ENCODE data around the gene SMKR1.
A peak's percentile ranks its signal among the peaks of the same experiment; 100 is the strongest.
"Not testable (repeated sequence)": the region's sequence is repeated elsewhere in the genome, so short reads cannot be mapped to it uniquely, and the experiment has no call there.

SMKR1 gene

DNA sequence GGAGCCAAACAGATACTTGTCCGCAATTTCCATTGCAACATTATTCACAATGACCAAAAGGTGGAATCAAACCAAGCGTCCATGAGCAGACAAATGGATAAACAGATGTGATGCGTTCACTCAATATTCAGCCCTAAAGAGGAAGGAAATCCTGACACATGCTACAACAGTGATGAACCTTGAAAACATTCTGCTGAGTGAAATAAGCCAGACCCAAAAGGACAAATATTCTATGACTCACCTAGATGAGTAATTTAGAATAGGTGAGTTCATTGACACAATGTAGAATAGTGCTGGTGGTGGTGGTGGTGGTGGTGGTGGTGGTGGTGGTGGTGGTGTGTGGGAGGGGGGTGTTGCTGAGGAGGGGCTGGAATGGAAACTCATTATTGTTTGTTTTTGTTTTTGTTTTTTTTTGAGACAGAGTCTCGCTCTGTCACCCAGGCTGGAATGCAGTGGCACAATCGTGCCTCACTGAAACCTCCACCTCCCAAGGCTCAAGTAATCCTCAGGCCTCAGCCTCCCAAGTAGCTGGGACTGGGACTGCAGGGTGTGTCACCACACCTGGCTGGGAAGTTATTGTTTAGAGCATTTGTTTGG, 28.6 kb downstream of the SMKR1 start:
- no peak for DNase-seq

DNA sequence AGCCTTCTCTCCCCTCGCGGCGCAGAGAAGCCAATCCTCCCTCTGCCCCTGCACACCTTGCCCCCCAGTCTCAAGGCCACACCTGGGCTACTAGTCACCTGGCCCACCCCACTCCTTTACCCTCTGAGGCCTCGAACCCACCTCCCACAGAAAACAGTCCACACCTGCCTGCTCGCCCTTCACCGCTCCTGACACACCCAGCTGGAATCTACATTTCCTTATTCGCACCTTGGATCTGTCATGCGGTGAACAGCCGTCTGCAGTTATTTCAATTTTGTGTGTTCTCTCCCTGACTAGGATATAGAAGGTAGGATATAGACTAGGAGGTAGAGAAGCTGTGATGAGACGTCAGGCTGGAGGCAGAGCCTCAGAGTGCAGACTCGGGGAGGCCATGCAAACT, 29.4 kb downstream of the SMKR1 start:
- no peak for DNase-seq

DNA sequence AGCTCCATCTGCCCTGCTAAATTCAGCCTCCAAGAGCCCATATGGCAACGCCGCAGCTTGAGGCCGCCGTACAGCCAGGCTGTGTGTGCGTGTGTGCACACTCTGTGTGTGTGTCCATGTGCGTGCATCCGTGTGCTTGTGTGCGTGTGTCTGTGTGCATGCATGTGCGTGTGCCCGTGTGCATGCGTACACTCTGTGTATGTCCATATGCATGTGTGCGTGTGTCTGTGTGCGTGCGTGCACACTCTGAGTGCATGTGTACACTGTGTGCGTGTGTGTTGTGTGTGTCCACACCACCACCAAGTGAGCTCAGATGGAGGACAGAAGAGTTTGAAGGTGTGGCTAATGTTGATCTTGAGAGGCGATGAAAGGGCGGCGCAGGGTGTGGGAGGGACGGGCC, 30.0 kb downstream of the SMKR1 start:
- no peak for DNase-seq

DNA sequence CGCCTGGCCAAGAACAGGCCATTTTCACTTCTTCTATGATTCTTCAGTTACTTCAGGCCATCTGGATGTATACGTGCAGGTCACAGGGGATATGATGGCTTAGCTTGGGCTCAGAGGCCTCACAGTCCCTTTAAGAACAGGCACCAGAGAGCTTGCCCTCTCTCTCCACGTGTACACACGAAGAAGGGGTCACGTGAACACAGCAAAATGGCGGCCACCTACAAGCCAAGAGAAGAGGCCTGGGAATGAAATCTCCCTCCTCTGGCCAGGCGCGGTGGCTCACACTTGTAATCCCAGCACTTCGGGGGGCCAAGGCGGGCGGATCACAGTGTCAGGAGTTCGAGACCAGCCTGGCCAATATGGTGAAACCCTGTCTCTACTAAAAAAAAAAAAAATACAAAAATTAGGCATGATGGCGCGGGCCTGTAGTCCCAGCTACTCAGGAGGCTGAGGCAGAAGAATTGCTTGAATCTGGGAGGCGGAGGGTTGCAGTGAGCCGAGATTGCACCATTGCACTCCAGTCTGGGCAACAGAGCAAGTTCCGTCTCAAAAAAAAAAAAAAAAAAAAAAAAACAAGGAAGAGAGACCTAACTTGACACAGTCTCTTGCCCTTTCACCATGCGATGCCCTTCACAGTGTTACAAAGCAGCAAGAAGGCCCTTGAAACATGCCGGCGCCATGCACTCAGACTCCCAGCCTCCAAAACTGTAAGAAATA, 32.4 kb downstream of the SMKR1 start:
- DNase-seq: not testable (repeated sequence)

DNA sequence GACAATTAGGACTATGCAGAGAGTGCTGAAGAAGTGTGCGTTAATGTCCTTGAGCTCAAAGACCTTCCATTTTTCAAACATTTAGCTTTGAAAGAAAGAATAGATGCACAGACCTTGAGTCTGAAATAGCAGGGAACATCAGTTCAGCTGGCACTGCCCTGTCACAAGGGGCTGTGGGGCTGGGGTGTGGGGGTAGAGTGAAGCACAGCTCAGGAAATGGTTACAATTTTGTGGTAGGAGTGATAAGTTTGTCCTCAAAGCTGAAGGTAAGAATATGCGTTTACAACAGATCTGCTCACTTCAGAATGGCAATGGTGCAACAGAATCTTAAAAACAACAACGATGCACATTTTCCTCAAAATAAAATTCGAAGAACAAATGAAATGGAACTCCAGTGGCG, 33.6 kb downstream of the SMKR1 start:
- DNase-seq: no peak

DNA sequence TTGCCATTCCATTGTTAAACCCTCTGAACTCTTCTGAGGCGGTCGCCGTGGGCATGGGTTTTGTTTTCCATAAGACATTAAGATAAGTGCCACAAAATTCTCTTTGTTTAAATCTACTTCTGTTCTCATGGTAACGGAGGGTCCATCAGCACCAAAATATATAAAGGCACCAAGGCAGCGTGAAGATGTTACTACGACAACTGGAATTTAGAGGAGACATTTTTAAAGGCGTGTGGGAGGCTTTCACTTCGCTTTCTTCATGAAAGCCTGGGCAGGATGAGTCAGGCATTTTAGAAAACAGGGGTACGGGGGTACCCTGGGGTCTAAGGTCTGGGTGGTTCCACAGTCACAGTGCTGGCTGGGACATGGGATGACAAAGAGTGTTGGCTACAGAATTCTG, 34.0 kb downstream of the SMKR1 start:
- DNase-seq: no peak

DNA sequence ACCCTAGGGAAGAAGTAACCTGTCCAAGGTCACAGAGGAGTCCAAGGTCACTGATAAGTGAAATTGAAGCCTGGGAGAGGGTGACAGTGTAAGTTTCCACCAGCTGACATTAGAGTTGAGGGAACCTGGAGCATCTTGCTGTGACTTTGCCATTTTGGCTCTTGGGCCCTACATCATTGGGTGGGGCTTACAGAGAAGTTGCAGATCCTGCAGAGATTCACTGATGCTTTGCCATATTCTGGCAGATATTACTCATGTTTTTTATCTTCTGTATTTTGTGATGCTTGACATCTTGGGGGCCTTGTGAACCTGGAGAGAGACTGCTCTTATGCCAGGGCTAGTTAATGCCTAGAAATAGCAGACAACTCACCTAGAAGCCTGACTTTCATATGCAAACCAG, 36.5 kb downstream of the SMKR1 start:
- no peak for DNase-seq

DNA sequence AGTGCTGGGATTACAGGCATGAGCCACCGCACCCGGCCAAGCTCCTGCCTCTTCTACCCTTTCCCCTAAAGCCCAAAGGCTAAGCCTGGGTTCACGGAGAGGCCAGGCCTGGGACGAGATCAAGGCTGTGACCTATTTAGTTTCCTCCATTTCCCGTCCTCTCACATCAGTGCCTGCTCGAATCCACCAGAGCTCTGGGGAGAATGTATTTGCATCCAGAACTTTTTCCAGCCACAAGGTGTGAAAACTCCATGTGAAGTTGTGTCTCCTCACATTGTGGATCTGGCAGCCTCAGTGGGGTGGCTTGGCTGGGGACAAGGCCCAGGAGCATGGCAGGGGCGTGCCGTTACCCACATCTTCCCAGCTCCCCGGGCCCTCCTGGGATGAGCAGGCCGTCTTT, 38.0 kb downstream of the SMKR1 start:
- no peak for DNase-seq

DNA sequence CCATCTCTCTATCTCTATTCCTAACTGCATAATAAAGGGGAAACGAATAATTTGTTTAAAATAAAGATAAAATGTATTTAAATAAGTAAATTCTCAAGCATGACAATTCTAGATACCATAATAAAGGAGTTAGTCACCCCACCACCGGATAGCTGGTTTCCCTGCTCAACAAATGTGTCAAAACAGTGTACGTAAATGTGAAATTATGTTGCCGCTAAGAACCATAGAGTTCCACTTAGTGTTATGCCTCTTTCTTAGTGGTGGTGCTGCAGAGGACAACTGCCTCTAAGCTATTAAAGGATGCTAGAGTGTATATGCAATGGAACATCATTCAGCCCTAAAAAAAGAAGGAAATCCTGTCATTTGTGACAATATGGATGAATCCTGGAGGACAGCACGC, 42.4 kb downstream of the SMKR1 start:
- DNase-seq: no peak

DNA sequence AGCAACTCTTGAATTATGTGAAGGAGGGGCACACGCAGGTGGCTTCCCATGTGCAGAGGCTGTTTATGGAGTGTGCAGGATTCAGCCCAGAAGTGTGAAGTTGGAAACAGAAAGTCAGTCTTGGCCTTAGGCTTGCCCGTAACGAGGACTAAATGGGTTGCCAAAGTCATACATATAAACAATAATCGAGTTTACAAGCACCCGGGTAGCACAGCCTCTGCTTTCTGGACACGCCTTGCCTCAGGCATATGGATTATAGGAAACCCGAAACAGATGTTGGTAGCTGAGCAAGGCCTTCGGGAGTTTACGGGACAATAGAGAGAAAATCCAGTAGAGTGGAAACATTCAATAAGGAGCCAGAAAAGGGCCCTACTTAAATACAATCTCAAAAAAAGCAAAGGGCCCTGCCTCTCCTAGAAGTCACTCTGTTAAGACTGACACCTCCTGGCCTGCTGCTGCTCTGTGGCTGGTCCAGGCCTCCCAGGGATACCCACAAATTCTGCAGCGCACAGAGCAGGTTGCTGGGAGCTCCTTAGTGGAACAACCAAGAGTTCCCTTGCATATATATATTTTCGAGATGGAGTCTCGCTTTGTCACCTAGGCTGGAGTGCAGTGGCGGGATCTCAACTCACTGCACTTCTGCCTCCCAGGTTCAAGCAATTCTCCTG, 48.5 kb downstream of the SMKR1 start:
- no peak for DNase-seq

DNA sequence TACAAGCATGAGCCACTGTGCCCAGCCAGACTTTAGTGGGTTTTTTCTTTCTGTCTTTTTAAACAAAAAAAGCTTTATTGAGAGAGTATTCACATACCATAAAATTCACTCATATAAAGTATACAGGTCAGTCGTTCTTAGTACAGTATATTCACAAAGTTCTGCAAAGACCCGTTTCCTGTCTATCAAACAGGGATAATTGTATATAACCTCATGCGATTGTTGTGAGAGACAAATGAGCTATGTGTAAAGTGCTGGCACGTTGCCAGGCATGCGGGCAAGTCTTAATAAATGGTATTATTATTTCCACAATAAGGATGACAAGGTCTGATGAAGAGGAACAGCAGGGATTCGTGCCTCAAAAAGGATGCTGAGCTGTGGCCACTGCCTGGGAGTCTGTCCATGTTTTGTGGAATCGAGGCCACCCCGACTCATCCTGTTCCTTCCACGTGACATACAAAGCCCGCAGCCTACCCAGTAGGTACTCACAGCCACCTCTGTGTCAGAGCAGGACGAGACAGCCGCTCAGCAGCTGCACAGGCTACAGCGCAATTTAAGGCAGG, 51.6 kb downstream of the SMKR1 start:
- DNase-seq: peak; percentile 71

DNA sequence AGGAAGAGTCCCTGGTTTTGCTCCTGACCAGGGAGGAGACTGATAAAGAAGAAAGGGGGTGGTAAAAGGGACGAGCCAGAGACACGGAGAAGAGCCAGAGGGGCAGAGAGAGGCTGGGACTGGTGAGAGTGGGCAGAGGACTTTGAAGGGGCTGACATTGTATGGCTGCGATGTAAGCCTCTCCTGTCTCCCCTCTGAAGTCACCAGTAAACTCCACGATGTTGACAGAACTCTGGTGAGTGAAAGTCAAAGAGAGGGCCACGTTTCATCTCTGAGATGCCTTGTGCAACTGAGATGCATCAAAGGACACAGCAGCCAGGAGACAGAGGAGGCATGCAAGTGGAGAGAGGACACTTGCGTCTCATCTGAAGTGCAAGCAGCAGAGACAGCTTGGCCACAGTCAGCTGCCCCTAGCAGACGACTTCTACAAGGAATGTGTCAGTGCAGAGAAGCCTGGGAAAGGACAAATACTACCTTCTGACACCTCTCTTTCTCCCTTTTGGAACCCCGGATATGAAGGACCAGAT, 54.3 kb downstream of the SMKR1 start:
- no peak for DNase-seq

DNA sequence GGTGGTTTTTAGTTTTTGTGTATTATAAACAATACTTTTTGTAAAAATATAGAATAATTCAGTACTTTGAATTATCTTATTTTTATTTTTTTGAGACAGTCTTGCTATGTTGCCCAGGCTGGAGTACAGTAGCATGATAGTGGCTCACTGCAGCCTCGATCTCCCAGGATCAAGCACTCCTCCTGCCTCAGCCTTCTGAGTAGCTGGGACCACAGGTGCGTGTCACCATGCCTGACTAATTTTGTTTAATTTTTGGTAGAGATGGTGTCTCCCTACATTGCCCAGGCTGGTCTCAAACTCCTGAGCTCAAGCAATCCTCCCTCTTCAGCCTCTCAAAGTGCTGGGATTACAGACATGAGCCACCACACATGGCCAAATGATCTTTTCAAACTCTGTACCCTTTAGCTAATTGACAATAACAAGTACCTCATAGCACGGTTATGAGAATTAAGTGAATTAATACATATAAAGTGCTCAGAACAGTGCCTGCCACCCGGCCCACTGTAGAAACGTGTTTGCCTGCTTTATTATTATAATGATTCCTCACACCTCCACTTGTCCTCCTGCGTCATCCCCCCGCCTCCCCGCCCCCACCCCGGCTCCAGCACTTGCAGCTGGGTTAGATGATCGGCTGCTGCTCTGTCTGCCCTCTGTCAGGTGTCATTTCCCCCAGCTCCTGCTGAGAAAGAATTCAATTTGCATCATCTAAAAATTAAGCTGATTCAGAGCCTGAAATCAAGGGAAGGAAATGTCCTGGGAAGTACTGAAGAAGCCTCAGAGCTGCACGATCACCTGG, 55.6 kb downstream of the SMKR1 start:
- DNase-seq: no peak

DNA sequence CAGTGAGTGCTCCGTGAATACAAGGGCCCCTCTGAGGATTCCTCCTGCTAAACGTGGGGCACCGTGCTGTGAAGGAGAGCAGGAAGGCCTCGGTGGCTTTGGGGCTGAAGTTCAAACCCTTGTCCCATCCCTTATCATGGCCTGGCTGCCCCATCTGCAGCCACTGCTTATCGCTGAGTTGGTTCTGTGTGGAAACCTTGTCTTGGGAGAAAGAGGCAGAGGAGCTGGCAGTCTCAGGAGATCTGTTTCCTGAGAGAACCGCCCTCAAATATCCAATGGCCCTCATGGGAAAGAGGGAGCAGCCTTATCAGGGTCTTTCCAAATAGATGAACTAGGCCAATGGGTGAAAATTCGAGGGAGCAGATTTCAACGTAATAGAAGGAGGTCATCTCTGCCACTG, 57.2 kb downstream of the SMKR1 start:
- no peak for DNase-seq

DNA sequence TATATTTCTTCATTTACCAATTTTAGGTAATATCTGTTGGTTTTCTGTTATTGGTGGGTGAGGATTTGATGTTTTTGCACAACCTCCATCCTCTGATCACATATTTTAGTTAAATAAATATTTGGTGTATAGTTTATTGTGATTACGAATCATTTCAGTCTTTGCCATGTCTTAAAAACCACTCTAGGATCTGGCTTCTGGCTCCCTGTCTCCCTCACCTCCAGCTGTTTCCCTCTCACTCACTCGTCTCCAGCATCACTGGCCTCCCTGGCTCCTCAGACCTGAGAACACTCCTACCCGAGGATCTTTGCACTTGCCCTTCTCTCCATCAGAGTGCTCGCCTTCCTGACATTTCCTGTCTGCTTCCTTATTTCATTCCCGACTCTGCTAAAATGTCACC, 58.5 kb downstream of the SMKR1 start:
- DNase-seq: no peak

DNA sequence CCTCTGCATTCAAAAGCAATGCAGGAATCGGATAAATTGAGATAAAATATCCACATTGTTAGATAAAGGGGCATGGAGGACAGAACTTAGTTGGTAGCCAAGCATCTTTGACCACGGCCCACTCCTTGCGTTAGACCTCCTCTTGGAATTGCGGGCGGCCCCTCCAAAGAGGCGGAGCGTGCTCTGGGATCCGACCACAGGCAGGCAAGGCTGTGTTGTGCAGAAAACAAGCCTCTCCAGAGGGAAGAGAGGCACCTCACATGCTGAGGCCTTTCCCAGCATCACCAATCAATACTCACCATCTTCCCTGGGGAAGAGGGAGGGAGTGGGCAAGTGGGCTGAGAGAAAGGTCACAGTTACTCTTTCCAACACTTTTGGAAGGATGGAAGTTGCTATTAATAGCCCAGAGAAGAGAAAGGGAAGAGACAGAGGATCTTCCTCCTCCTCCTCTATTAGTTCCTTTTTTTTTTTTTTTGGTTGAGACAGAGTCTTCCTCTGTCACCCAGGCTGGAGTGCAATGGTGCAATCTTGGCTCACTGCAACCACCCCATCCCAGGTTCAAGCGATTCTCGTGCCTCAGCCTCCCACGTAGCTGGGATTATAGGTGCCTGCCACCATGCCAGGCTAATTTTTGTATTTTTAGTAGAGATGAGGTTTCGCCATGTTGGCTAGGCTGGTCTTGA, 59.5 kb downstream of the SMKR1 start:
- DNase-seq: no peak
